HG03103 (cell line): ENCODE data around the gene CNNM4.

Experiments used
- ATAC-seq: cut with Tn5 transposase; IDR thresholded peaks from one replicate; pipeline ENCODE4 v1.9.1; 2021; ENCODE audit warnings: low read depth; ENCODE audit not compliant: unreplicated experiment

The CNNM4 gene

GRCh38 chr2:96809216-96809882, 48.6 kb downstream of the CNNM4 start:
- no peak for ATAC-seq

- ATAC-seq = no peak
Observed at GRCh38 chr2:96809951-96810782, 49.5 kb downstream of the CNNM4 start.

GRCh38 chr2:96810783-96811192, 50.1 kb downstream of the CNNM4 start:
- ATAC-seq = no peak

- no peak for ATAC-seq
Observed at GRCh38 chr2:96811917-96812316, 51.2 kb downstream of the CNNM4 start.

- ATAC-seq = no peak
Observed at GRCh38 chr2:96813656-96814055, 53.0 kb downstream of the CNNM4 start.

GRCh38 chr2:96815326-96816126, 54.8 kb downstream of the CNNM4 start:
- peak; percentile 0 for ATAC-seq

- ATAC-seq = peak; percentile 82
Observed at GRCh38 chr2:96816127-96816835, 55.6 kb downstream of the CNNM4 start, which contains the start of gene CNNM3. Gene CNNM3 (plus strand): TSS chr2:96816268. CDS start chr2:96816278, 10 bp downstream.

GRCh38 chr2:96816836-96817702, 56.4 kb downstream of the CNNM4 start:
- no peak for ATAC-seq

- no peak for ATAC-seq
Observed at GRCh38 chr2:96817882-96818281, 57.2 kb downstream of the CNNM4 start.

- ATAC-seq = no peak
Observed at GRCh38 chr2:96819128-96819875, 58.6 kb downstream of the CNNM4 start.

GRCh38 chr2:96819876-96820511, 59.3 kb downstream of the CNNM4 start:
- no peak for ATAC-seq

- no peak for ATAC-seq
Observed at GRCh38 chr2:96821113-96821675, 60.5 kb downstream of the CNNM4 start.

GRCh38 chr2:96822786-96823185, 62.1 kb downstream of the CNNM4 start:
- ATAC-seq = no peak

GRCh38 chr2:96823198-96823597, 62.5 kb downstream of the CNNM4 start:
- ATAC-seq = no peak

- ATAC-seq = no peak
Observed at GRCh38 chr2:96824079-96824870, 63.6 kb downstream of the CNNM4 start.

- ATAC-seq = no peak
Observed at GRCh38 chr2:96825057-96825456, 64.4 kb downstream of the CNNM4 start.

GRCh38 chr2:96826546-96827278, 66.0 kb downstream of the CNNM4 start:
- ATAC-seq = no peak
